Activated gamma-delta T cell treated with anti-CD3 and anti-CD28 coated beads, Interleukin-2, amount 50 U/mL, for 16 hours (primary cell): Measurements from ENCODE around the gene ERBIN.
"Not testable (repeated sequence)": the region's sequence is repeated elsewhere in the genome, so short reads cannot be mapped to it uniquely, and the experiment has no call there.

Experiments
- DNase-seq: peaks from one replicate; pipeline ENCODE4 v3.0.0-alpha.2; 2020; ENCODE audit warnings: low read depth

Gene ERBIN

DNA sequence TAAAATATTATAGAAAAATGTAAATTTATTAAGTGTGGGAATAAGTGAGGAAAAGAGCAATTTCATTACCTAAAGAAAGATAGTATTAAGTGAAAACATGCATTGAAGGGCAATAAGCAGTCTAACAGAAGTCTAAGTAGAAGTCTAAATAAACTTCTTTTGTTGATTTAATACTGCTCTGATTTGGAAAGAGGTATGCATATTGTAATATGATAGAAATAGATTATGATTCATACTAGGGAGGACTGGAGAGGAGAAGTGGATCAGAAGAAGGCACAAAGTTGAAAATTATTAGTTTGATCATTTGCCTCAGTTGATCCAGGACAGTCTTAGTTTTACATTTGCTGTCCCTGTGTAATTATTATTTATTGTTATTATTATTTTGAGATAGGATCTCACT lies 6.6 kb upstream of the ERBIN start:
- no peak for DNase-seq

DNA sequence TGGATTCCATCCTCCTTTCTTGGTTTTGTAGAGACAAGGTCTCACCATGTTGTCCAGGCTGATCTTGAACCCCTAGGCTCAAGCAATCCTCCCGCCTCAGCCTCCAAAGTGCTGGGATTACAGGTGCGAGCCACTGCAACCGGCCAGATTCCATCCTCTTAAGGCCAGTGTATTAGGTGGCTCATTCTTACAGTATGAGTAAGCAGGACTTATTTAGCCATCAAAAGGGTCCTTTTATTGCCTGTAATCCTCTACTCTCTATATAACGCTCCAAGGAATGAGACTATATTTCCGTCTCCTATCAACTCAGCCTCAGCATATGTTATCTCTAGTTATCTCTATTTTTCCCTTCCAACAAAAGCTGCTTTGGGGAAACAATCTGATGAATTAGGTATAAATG lies 3.0 kb upstream of the ERBIN start:
- no peak for DNase-seq

DNA sequence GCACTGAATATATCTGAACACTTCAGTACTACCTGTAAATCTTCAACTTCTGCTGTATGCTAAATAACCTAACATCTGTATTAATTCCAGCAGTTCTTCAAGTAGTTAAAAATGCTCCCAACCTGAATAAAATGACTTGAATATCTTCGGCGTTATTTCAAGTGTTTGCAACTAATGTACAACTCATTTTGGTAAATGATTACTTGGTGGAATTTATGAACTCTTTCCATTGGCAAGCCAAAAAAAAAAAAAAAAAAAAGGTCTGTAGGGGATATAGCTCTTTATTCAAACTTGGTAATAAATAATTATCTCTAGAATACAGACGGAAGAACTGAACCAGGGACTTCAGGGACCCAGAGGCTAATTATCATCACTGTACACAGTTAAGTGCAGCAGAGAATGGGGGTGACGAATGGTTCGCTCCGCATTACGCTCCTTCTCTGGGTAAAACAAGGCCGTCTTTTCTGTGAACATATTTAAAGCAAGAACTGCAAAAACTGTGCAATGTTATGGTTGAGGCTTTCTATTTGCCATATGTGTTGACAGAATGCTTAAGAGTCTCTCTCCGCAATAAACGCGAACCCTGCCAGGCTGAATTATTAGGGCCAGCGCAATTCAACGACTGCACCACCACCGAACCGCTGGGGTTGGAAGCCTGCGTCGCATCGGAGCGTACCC lies 1.9 kb upstream of the ERBIN start:
- DNase-seq, result no peak

DNA sequence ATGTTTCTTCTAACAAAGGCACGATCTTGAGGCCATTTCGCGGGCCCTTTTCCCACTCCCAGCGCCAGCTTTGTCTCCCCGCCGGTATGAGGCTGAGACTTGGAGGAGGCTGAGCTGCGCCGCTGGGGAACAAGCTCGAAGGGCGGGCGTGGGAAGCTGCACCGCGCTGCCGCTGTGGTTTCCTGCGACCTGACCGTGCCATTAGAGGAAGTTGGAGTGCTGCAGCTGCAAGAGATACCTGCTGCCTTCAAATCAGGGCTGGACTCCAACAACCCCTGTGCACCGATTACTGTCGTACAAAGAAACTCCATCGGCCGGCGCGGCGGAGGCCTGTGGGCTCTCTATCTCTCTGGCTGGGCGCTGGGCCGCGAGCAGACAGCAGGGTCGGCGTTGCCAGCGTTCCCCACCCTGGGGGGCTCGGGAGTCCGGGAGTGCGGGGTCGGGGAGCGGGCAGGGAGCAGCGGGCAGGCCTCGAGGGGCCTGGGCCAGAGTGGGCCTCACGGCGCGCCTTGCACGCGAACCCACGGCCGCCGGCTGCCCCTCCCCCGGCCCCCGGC lies 1.3 kb upstream of the ERBIN start:
- peak; percentile 62 for DNase-seq

DNA sequence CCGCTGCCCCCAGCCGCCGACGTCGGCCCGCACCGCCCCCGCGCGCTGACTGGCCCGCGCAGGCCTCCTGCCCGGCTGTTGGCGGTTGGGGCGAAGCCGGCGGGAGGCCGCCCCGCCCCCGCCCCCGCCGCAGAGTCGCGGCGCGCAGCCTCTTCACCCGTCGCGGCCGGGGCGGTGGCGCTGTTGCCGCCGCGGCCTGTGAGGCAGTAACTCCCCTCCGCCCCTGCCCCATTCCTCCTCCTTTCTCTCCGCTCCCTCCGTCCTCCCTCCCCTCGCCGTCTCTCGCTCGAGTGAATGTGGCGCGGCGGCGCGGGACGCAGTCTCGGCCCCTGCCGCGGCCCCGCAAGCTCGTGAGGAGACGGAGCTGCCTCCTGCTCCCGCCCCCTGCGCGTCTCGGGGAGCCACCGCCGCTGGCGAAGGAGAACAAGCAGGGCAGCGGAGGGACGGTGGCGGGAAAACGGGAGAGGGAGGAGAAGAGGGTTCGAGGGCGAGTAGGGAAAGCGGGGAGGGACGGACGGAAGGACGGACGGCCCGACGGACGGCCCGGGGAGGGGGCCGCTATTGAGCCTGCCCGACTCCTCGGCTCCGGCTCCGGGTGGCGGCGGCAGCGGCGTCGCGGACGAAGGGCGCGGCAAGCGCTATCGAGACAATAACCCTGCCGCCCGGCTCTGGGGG lies 637 bp upstream of the ERBIN start:
- DNase-seq, result peak; percentile 67

DNA sequence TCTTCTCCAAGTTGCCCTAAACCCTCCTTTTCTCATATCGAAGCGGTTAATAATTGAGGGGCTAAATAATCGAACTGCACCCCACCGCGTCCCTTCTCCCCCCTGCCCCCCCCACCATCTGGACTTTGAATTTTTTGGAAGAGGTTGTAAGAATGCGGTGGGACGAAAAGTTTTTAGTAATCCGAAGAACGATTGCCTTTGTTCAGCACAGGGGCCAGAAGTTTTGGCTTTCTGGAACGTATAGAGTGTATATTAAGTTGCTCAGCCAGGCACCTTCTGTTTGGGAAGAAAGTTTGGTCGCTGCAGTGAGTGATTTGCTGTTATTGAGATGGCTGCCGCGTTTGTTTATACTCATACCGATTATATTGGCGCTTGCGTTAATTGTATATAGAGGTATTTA lies 518 bp downstream of the ERBIN start:
- DNase-seq, result no peak

DNA sequence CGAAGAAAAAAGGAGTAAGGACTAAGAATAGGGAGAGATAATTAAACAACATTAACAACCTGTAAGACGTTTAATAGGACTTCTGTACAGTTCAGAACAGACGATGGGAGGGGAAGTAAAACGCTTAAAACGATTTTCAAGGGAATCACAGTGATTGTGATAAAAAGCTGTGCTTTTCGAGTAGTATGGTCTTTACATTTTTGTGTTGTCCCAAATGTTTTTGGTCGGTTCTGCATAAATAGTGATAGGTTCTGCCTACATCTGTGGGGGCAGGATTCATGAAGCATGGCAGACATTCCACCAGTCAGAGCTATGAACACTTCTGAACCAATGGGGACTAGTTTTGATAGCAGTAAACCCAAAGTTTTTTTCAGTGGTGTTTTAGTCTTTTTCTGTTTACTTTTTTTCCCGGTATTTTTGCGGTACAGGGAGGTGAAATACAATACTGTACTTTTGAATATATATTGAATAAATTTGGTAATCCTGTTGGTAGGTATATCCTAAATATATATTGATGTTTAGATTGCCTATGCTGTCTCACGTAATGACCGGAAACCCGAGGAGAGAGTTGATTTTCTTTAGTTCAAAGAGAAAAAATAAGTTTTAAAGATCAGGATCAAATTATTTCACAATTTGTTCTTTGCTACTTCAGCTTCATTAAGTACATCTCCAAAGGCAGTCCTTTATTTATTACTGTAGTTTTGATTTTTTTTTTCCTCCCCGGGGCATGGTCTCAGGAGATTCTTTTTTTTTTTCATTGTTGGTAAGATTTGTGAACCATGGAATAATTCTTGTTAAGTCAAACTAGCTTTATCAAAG lies 1.3 kb downstream of the ERBIN start:
- DNase-seq, result peak; percentile 7

DNA sequence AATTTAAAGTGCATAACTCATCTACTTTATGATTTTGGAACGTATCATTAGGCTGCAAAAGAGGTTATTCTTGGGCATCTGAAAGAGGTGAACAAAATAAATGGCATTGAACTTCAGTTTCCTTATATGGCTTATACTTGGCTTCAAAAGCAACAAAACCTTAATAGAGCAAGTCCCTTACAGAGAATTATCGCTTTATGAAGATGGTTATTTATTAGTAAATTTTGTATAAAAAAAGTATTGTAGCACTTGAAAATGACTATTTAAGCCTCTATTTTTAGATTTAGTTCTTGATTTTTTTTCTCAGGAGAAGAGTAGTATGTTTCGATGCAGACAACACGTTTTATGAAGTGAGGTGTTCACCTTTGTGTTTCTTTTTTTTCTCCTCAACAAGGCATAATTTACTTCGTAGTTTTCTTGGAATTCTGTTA lies 2.0 kb downstream of the ERBIN start:
- no peak for DNase-seq

DNA sequence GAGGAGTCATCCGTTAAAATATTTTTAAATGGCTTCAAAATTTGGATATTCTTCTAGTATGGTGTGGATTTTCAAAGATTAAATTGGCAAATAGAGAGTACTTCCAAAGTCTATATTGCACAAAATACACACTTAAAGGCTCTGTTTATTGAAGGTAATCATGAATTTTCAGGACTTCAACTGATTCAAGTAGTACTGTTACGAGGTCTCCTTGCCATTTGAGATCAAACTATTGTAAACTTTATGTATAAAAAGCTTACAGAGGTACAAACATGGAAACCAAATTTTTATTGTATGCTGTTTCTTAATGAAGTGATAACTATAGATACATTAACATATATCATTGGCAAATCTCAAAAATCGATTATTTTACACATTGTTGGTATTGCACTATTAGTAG lies 2.5 kb downstream of the ERBIN start:
- no peak for DNase-seq

DNA sequence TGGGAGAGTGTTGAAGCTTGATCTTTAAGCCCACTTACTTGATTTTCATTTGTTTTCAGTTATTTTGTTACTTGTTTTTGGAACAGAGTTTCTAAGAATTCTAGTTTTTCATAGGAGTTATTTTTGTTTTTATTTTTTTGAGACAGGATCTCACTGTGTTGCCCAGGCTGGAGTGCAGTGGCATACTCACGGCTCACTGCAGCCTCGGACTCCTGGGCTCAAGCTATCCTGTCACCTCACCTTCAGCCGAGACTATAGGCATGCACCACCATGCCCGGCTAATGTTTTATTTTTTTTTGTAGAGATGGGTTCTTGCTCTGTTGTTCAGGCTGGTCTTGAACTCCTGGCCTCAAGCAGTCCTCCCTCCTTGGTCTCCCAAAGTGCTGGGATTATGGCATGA lies 6.3 kb downstream of the ERBIN start:
- no peak for DNase-seq

DNA sequence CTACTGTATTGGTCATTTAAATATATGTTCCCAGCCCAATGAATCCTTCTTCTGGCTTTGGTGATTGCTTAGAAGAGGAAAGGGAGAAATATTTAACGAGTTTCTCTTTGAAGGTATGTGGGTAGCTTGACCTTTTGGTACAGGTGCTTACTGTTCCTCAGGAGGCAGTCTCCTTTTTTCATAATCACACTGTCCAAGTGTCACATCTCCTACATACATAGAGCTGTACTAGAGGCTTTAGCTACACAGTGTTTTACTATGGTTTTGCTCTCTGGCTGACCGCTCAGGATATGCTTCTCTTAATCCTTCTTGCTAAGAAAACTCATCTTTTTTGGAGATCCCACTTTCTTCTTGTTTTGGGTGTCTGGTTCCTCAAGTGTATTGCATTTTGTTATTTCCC lies 6.9 kb downstream of the ERBIN start:
- no peak for DNase-seq

DNA sequence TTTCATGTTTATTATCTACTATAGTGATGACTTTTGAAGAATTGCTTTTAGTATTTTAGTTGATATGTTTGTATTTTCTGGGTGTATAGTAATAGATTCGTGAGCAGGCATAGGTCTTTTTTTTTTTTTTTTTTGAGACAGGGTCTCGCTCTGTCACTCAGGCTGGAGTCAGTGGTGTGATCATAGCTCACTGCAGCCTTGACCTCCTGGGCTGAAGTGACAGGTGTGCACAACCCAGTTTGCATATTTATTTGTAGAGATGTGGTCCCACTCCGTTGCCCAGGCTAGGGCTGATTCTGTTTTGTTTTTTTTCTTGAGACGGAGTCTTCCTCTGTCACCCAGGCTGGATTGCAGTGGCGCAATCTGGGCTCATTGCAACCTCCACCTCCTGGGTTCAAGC lies 11.9 kb downstream of the ERBIN start:
- no peak for DNase-seq

DNA sequence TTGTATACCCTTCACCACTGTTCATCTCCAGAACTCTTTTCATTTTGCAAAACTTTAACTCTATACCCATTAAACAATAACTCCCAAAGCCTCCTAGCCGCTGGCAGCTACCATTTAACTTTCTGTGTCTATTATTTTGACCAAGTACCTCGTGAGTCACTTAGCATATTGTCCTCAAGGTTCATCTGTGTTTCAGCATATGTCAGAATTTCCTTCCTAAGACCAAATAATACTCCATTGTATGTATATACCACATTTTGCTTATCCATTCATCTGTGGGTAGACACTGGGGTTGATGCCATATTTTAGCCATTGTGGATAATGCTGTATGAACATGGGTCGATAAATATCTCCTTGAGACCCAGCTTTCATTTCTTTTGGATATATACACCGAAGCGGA lies 17.4 kb downstream of the ERBIN start:
- no peak for DNase-seq

DNA sequence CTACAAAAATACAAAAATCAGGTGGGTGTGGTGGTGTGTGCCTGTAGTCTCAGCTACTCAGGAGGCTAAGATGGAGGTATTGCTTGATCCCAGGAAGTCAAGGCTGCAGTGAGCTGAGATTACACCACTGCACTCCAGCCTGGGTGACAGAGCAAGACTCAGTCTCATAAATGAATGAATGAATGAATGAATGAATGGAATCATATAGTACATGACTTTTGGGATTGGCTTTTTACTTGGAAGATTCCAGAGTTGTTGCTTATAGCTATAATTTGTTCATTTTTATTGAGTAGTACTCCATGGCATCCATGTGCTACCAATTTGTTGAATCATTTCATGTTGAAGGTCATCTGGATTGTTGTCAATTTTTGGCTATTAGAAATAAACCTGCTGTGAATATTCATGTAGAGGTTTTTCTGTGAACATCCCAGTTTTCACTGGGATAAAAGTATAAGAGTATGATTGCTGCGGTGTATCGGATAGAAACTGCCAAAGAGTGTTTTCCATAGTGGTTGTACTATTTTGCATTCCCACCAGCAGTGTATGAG lies 19.9 kb downstream of the ERBIN start:
- no peak for DNase-seq

DNA sequence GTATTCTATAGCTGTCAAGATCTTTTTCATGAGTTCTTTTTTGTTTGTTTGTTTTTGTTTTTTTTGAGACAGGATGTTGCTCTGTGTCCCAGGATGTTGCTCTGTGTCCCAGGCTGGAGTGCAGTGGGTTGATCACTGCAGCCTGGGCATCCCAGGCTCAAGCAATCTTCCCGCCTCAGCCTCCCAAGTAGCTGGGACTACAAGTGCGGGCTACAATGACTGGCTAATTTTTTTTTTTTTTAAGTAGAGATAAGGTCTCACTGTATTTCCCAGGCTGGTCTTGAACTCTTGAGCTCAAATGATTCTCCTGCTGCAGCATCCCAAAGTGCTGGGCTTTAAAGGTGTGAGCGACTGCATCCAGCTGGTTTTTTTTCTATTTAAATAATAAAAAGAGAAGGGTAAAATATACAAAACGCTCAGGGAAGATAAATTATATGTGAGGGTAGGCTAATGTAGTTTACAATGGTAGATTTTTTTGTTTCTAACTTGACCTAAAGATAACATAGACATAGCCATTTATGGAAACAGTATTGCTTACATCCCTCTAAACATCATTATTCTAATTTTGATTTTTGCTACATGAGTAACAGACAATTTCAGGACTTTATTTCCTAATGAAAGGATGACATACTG lies 21.9 kb downstream of the ERBIN start:
- DNase-seq, result no peak

DNA sequence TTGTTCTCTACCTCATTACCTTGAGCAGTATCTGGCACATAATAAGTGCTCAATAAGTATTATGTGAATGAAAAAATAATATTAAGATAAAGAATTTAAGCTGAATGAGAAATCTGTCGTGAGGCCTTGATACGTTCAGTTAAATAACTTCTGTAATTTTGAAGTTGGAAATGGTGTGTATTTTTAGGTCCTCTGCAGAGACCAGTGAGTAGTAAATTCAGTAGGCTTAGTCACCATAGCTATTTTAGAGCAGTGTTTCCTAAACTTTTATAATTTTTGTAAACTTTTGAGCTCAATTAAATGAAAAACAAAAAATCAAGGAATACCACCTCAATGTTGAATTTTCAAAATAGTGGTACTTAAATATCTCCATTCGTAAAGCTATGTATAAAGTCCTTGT lies 25.0 kb downstream of the ERBIN start:
- no peak for DNase-seq

DNA sequence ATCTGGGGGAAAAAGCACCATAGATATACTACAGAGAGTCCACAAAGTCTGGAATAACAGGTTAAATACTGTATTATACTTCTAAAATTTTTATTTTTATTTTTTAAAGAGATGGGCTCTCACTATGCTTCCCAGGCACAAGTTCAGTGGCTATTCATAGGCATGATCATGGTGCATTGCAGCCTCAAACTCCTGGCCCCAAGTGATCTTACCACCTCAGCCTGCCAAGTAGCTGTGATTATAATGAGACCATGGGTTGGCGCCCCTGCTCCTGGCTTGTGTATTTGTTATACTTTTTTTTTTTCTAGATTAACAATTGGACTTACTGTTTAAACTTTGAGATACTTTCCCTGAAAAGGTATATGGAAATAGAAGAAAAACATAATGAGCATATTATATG lies 25.9 kb downstream of the ERBIN start:
- no peak for DNase-seq

DNA sequence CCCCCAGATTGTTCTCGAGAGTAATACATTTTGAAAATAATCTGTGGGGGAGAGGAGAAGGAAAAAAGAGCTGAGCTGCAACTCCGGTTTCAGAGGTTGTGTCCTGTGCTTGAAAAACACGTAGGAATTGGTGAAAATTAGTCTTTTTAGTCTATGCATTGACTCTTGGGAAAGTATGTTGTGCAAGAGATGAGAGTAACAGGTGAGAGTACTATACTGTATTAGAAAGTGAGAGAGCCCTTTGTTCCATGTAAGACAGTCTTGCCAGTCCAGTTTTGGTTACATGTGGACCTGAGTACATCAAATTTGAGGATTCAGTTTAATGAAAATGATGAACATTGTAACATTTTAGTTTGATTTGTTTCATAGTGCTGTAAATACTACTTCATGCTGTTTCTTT lies 27.8 kb downstream of the ERBIN start:
- DNase-seq, result no peak

DNA sequence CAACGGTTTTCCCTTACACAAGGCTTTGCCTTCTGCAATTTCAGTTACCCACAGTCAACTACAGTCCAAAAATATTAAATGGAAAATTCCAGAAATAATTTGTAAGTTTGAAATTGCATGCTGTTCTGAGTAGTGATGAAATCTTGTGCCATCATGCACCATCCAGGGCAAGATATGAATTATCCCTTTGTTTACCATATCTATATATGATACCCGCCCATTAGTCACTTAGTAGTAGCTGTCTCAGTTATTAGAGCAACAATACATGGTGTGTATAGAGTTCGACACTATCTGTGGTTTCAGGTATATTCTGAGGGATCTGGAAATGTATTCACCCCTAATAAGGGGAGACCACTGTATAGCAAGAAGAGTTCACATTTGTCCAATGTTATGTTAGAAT lies 29.4 kb downstream of the ERBIN start:
- DNase-seq, result no peak

DNA sequence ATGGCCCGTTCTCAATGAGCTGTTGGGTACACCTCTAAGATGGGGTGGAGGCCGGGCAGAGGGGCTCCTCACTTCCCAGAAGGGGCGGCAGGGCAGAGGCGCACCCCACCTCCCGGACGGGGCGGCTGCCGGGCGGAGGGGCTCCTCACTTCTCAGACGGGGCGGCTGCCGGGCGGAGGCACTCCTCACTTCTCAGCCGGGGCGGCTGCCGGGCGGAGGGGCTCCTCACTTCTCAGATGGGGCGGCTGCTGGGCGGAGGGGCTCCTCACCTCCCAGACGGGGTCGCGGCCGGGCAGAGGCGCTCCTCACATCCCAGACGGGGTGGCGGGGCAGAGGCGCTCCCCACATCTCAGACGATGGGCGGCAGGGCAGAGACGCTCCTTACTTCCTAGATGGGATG lies 31.3 kb downstream of the ERBIN start:
- not testable (repeated sequence) for DNase-seq

DNA sequence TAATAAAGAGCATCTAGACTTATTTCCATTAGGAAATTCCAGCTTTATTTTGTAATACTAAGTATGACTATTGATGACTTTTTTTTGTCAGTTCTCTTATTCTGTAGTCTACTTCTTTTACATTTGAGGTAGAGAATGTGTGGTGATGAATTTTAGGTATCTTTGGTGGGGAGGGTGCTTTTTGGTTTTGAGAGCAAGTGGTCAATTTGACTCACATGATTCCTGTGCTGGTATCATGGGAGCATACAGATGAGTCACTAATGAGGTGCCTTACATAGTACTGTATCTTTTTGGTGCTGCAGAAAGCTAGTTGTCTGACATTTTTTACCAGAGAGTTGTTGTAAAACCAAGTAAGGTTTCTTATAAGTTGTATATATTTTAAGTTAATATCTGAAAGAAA lies 35.3 kb downstream of the ERBIN start:
- DNase-seq, result no peak
